H4 (cell line): ENCODE measurements around the gene SRL. TPM values are rescaled to one million over a fixed set of nuclear protein-coding genes. Genes with fewer than 3 reads are reported as not detected.

Source experiments
- DNase-seq: peaks from one replicate; pipeline ENCODE4 v3.0.0-alpha.2; 2015; ENCODE audit warnings: low spot score
- total RNA-seq: library from RNA; depleted of rRNA; stranded (reverse); fragments of >200 nt; shearing (Covaris generic); gene quantifications from 2 replicates; pipeline ENCODE4 v1.2.3, GENCODE V29; 2014; rRNA removed

SRL gene
- total RNA-seq, result not detected in 2 replicates

- DNase-seq, result no peak
Measured at GRCh38 chr16:4241928-4242283, at the start of gene SRL. Gene SRL, minus strand, starts transcription at chr16:4242080. Its CDS starts 13 bp downstream, at chr16:4242067.

- DNase-seq, result peak; percentile 91
Measured at GRCh38 chr16:4290236-4290830, 48.5 kb upstream of the SRL start.

GRCh38 chr16:4288148-4288921, 46.5 kb upstream of the SRL start:
- no peak for DNase-seq

- no peak for DNase-seq
Measured at GRCh38 chr16:4285167-4285566, 43.3 kb upstream of the SRL start.

- no peak for DNase-seq
Measured at GRCh38 chr16:4283939-4284338, 42.1 kb upstream of the SRL start.

- DNase-seq, result no peak
Measured at GRCh38 chr16:4283441-4283840, 41.6 kb upstream of the SRL start.

- DNase-seq, result no peak
Measured at GRCh38 chr16:4280625-4281024, 38.7 kb upstream of the SRL start.

GRCh38 chr16:4277987-4278513, 36.2 kb upstream of the SRL start:
- no peak for DNase-seq

- no peak for DNase-seq
Measured at GRCh38 chr16:4275861-4276260, 34.0 kb upstream of the SRL start.

- no peak for DNase-seq
Measured at GRCh38 chr16:4273858-4274311, 32.0 kb upstream of the SRL start.

GRCh38 chr16:4272114-4272956, 30.5 kb upstream of the SRL start:
- DNase-seq, result no peak

- peak; percentile 94 for DNase-seq
Measured at GRCh38 chr16:4271176-4272113, 29.6 kb upstream of the SRL start.

- no peak for DNase-seq
Measured at GRCh38 chr16:4270595-4270994, 28.7 kb upstream of the SRL start.

- DNase-seq, result no peak
Measured at GRCh38 chr16:4270091-4270490, 28.2 kb upstream of the SRL start.

GRCh38 chr16:4266372-4266771, 24.5 kb upstream of the SRL start:
- no peak for DNase-seq

- DNase-seq, result no peak
Measured at GRCh38 chr16:4265676-4266075, 23.8 kb upstream of the SRL start.

GRCh38 chr16:4264546-4264945, 22.7 kb upstream of the SRL start:
- no peak for DNase-seq

- DNase-seq, result no peak
Measured at GRCh38 chr16:4263504-4264436, 21.9 kb upstream of the SRL start.

- DNase-seq, result no peak
Measured at GRCh38 chr16:4262303-4262835, 20.5 kb upstream of the SRL start.
